PFSK-1 (cell line): ENCODE data around the gene NOTCH4.

ENCODE experiments used
- REST ChIP-seq, 2 experiments: IDR thresholded peaks; 2 replicates each; pipeline versions ENCODE4 v1.6.1 to v1.8.0; 2011 to 2012; ENCODE audit warnings: low read depth in 2 of 2, low read length in 2 of 2, control low read depth in 1 of 2, inconsistent platforms in 1 of 2, mild to moderate bottlenecking in 1 of 2, moderate library complexity in 1 of 2; ENCODE audit not compliant: insufficient read depth in 1 of 2
- SIN3A ChIP-seq: IDR thresholded peaks from 2 replicates; pipeline ENCODE4 v1.6.1; 2012; ENCODE audit warnings: mild to moderate bottlenecking, low read length, moderate library complexity, borderline replicate concordance; ENCODE audit not compliant: insufficient read depth
- TAF1 ChIP-seq: IDR thresholded peaks from 2 replicates; pipeline ENCODE4 v1.6.1; 2012; ENCODE audit warnings: low read length, control low read depth, borderline replicate concordance; ENCODE audit not compliant: insufficient read depth

- TF ChIP-seq SIN3A (no peak), TAF1 (no peak), REST (IDR thresholded peaks at IDR 0.05; ENCODE audit: insufficient read depth in 1 of 2, low read depth in 2 of 2, low read length in 2 of 2) (no peak)
Measured at GRCh38 chr6:32183030-32183429, 40.8 kb downstream of the NOTCH4 start.
